A549 (cell line): ENCODE measurements around the gene CDK4. TPM values are rescaled to one million over a fixed set of nuclear protein-coding genes. Genes with fewer than 3 reads are reported as not detected.

Experiments
- ATAC-seq, 2 experiments: fragments of 200-7000 bp in 1 of 2; fragments of >200 bp in 1 of 2; cut with Nextera tagmentation in 1 of 2; cut with Tn5 transposase in 1 of 2; 3 replicates each; pipeline versions ENCODE4 v1.8.0 to v1.9.1; 2018 to 2020; ENCODE audit warnings: mild to moderate bottlenecking in 1 of 2, moderate library complexity in 1 of 2
- CTCF ChIA-PET: fragments of 300-600 bp; sonication (Branson Sonifier 250); formaldehyde crosslinking; extraction: SDS; loops from one replicate; lab custom pipeline; 2021; ENCODE audit warnings: antibody characterized with exemption, inconsistent platforms; lab: Yijun Ruan, JAX
- POLR2A ChIA-PET: fragments of 350-600 bp; formaldehyde crosslinking; extraction: SDS; loops from one replicate; lab custom pipeline; 2021; ENCODE audit warnings: antibody characterized with exemption, inconsistent platforms; lab: Yijun Ruan, JAX
- DNase-seq, 2 experiments: peaks; one replicate each; pipeline versions ENCODE4 v3.0.0 to v3.0.0-alpha.2; 2011 to 2016; ENCODE audit warnings: low read depth in 1 of 2, low spot score in 1 of 2
- FAIRE-seq: peaks from 2 replicates; lab custom pipeline; 2011; peaks lifted over from hg19 to GRCh38; lab: Jason Lieb, UNC
- H3K27ac ChIP-seq, 2 experiments: fragments of >200 bp; sonication (Bioruptor Twin); formaldehyde crosslinking; 3 replicates each; pipeline ENCODE4 v1.5.1; 2016 to 2017
- H3K4me1 ChIP-seq: fragments of >200 bp; sonication (Bioruptor Twin); formaldehyde crosslinking; 3 replicates; pipeline ENCODE4 v1.6.1; 2016
- H3K4me2 ChIP-seq: fragments of >200 bp; sonication (Bioruptor Twin); formaldehyde crosslinking; 3 replicates; pipeline ENCODE4 v1.6.1; 2016
- H3K4me3 ChIP-seq: fragments of >200 bp; sonication (Bioruptor Twin); formaldehyde crosslinking; 3 replicates; pipeline ENCODE4 v1.5.1; 2016
- H3K9me3 ChIP-seq: fragments of >200 bp; sonication (Bioruptor Twin); formaldehyde crosslinking; 3 replicates; pipeline ENCODE4 v1.6.1; 2016
- CBX2 ChIP-seq: fragments of 200-600 bp; sonication (generic); IDR thresholded peaks from 2 replicates; pipeline ENCODE4 v1.6.1; 2016; ENCODE audit warnings: low read depth, mild to moderate bottlenecking, borderline replicate concordance
- CBX8 ChIP-seq: fragments of 200-600 bp; sonication (generic); IDR thresholded peaks from 2 replicates; pipeline ENCODE4 v1.6.1; 2016
- CEBPB ChIP-seq, 2 experiments: fragments of >200 bp in 1 of 2; sonication (Bioruptor Twin) in 1 of 2; formaldehyde crosslinking in 1 of 2; IDR thresholded peaks; 2 replicates each; pipeline ENCODE4 v1.6.1; 2012 to 2016
- CHD2 ChIP-seq: fragments of 150-350 bp; IDR thresholded peaks from 2 replicates; pipeline ENCODE4 v1.6.1; 2014; ENCODE audit warnings: low read length; ENCODE audit not compliant: partially characterized antibody
- CHD4 ChIP-seq: fragments of 200-600 bp; sonication (generic); IDR thresholded peaks from 2 replicates; pipeline ENCODE4 v1.6.1; 2016; ENCODE audit warnings: antibody characterized with exemption, mild to moderate bottlenecking, borderline replicate concordance
- EHMT2 ChIP-seq: fragments of 200-600 bp; sonication (generic); IDR thresholded peaks from 2 replicates; pipeline ENCODE4 v1.6.1; 2016; ENCODE audit warnings: antibody characterized with exemption, low read depth, mild to moderate bottlenecking, moderate library complexity
- EP300 ChIP-seq, 2 experiments: fragments of >200 bp; sonication (Bioruptor Twin); formaldehyde crosslinking; IDR thresholded peaks; 2 replicates in 1 of 2; 3 replicates in 1 of 2; pipeline ENCODE4 v1.6.1; 2016 to 2017
- ESRRA ChIP-seq: fragments of 150-350 bp; IDR thresholded peaks from 2 replicates; pipeline ENCODE4 v1.6.1; 2014; ENCODE audit warnings: mild to moderate bottlenecking, low read length, borderline replicate concordance
- FOSB ChIP-seq: fragments of 250-450 bp; sonication (Bioruptor Pico); IDR thresholded peaks from 2 replicates; pipeline ENCODE4 v1.5.0; 2020; ENCODE audit warnings: mild to moderate bottlenecking, moderate library complexity
- FOSL2 ChIP-seq, 2 experiments: fragments of 450-650 bp in 1 of 2; fragments of >200 bp in 1 of 2; sonication (Bioruptor Twin) in 1 of 2; formaldehyde crosslinking; IDR thresholded peaks; 2 replicates each; pipeline versions ENCODE4 v1.5.0 to v1.6.1; 2016 to 2020; ENCODE audit warnings: mild to moderate bottlenecking in 1 of 2, moderate library complexity in 1 of 2
- HDAC2 ChIP-seq: fragments of 200-600 bp; sonication (generic); IDR thresholded peaks from 2 replicates; pipeline ENCODE4 v1.6.1; 2016
- HOXB5 ChIP-seq: fragments of 250-450 bp; sonication (Bioruptor Pico); IDR thresholded peaks from 2 replicates; pipeline ENCODE4 v1.5.0; 2020; ENCODE audit warnings: mild to moderate bottlenecking, moderate library complexity
- MAFK ChIP-seq: fragments of 450-650 bp; IDR thresholded peaks from 2 replicates; pipeline ENCODE4 v1.6.1; 2014; ENCODE audit not compliant: partially characterized antibody
- MAZ ChIP-seq: fragments of 150-350 bp; IDR thresholded peaks from 2 replicates; pipeline ENCODE4 v1.6.1; 2014; ENCODE audit warnings: antibody characterized with exemption, low read depth, low read length, borderline replicate concordance
- NPAS2 ChIP-seq: fragments of 250-450 bp; sonication (Bioruptor Pico); IDR thresholded peaks from 2 replicates; pipeline ENCODE4 v1.8.0; 2022; ENCODE audit warnings: mild to moderate bottlenecking, moderate library complexity, borderline replicate concordance
- RAD21 ChIP-seq, 2 experiments: fragments of >200 bp in 1 of 2; sonication (Bioruptor Twin) in 1 of 2; formaldehyde crosslinking in 1 of 2; IDR thresholded peaks in 1 of 2; conservative IDR thresholded peaks in 1 of 2; 2 replicates in 1 of 2; 3 replicates in 1 of 2; pipeline ENCODE4 v1.6.1; 2012 to 2018; ENCODE audit warnings: inconsistent platforms in 1 of 2
- RCOR1 ChIP-seq: fragments of 150-350 bp; IDR thresholded peaks from 2 replicates; pipeline ENCODE4 v1.6.1; 2014; ENCODE audit warnings: antibody characterized with exemption, low read length, low read depth
- RNF2 ChIP-seq: fragments of 200-600 bp; sonication (generic); IDR thresholded peaks from 2 replicates; pipeline ENCODE4 v1.6.1; 2016; ENCODE audit warnings: low read depth, mild to moderate bottlenecking, antibody characterized with exemption, moderate library complexity, borderline replicate concordance
- SMC3 ChIP-seq: fragments of >200 bp; sonication (Bioruptor Twin); formaldehyde crosslinking; IDR thresholded peaks from 3 replicates; pipeline ENCODE4 v1.6.1; 2018; ENCODE audit warnings: inconsistent platforms
- SREBF2 ChIP-seq: fragments of 450-650 bp; IDR thresholded peaks from 2 replicates; pipeline ENCODE4 v1.6.1; 2014; ENCODE audit warnings: mild to moderate bottlenecking, moderate library complexity
- ZSCAN20 ChIP-seq: fragments of 250-450 bp; sonication (Bioruptor Pico); IDR thresholded peaks from 2 replicates; pipeline ENCODE4 v1.8.0; 2022; ENCODE audit warnings: mild to moderate bottlenecking, moderate library complexity
- WGBS: methylation state at CpG from one replicate; pipeline ENCODE4 v1.1.6; 2017; ENCODE audit errors: missing lambda C conversion rate; 5-methylcytosine and 5-hydroxymethylcytosine counted together
- polyA plus RNA-seq, 4 experiments: library from polyadenylated mRNA; depleted of rRNA in 3 of 4; stranded (reverse); fragments of >200 nt; fragmentation: RNase III in 1 of 4; extraction: RNeasy Plus Mini Kit Qiagen cat#74134 plus additional on column Dnase treatment in 1 of 4; gene quantifications; 2 replicates in 3 of 4; 3 replicates in 1 of 4; pipeline ENCODE4 v1.2.3, GENCODE V29; 2011 to 2017
- TF ChIP-seq, protein P1 (sequence below): fragments of >200 bp; sonication (Bioruptor Twin); formaldehyde crosslinking; IDR thresholded peaks from 2 replicates; pipeline ENCODE4 v1.6.1; 2016
- TF ChIP-seq, protein P2 (sequence below): fragments of >200 bp; sonication (Bioruptor Twin); formaldehyde crosslinking; IDR thresholded peaks from 3 replicates; pipeline ENCODE4 v1.6.1; 2016

Gene CDK4
- polyA plus RNA-seq, 2 of the 4 experiments (the other 2 are of a cell fraction): 226 to 255 TPM

DNA sequence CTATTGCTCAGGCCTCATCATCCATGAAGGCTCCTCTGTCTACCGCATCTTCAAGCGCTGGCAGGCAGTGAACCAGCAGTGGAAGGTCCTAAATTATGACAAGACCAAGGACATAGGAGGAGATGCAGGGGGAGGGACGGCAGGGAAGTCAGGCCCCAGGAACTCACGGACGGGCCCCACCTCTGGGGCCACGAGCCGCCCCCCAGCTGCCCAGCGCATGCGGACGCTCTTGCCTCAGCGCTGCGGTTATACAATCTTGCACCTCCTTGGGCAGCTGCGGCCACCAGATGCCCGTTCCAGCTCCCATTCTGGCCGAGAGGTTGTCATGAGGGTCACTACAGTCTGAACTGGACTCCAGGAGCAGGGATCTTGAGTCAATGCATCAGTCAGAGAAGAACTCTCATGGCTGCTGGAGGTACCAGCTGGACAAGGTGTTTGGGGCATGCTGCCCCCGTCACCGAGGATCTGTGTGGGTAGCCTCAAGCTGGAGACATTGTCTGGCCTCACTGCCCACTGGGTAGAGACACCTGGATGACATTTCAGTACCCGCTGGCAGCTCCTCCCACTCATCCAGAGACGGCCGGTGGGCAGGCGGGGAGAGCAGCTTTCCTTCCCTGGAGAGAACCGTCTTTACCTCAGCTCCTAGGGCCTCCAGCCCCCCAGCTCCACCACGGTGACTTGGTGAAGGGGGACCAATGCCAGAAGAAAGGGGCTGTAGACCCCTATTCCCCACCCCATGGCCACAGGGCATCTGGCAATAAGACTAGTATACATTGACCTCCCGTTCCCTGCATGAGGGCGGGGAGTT lies 6.6 kb upstream of the CDK4 start:
- H3K27ac ChIP-seq: no peak overlapping the region
- DNase-seq (no peak), ATAC-seq (no peak)
- H3K4me1 ChIP-seq: peaks cover 16% of the 10 kb centered on the region
- CTCF ChIA-PET: interaction anchor here (0.7 to 2.4 kb wide), 17 partner anchors 9 to 147 kb away, joined by 3 to 16 read pairs (median 5); partner anchors contain the start of genes CYP27B1, EEF1AKMT3, METTL1 and TSFM
- no peak overlapping the region for H3K4me2 ChIP-seq
- H3K4me3 ChIP-seq: no peak overlapping the region
- no peaks in the 10 kb centered on the region for H3K9me3 ChIP-seq
- TF ChIP-seq CBX8: no peak
- TF ChIP-seq CHD2: no peak
- TF ChIP-seq EP300 (IDR thresholded peaks at IDR 0.05): no peak
- TF ChIP-seq CEBPB (IDR thresholded peaks at IDR 0.05): no peak
- no peak for TF ChIP-seq SMC3
- TF ChIP-seq RCOR1: no peak
- no peak for TF ChIP-seq CHD4
- TF ChIP-seq FOSB (CRISPR knock-in tag): no peak
- no peak for TF ChIP-seq NPAS2 (CRISPR knock-in tag)
- no peak for TF ChIP-seq HDAC2
- TF ChIP-seq EHMT2: no peak
- no peak for TF ChIP-seq ESRRA
- TF ChIP-seq MAZ: no peak
- TF ChIP-seq, all 56 proteins: peak for 0
- POLR2A ChIA-PET: interaction anchor here (1.4 to 1.9 kb wide), 2 partner anchors 13 to 14 kb away, joined by 3 to 6 read pairs; partner anchors contain the start of genes EEF1AKMT3, METTL1 and TSPAN31
- FAIRE-seq: no peak
- 81% methylated on average over 25 of the region's 25 CpGs for WGBS

DNA sequence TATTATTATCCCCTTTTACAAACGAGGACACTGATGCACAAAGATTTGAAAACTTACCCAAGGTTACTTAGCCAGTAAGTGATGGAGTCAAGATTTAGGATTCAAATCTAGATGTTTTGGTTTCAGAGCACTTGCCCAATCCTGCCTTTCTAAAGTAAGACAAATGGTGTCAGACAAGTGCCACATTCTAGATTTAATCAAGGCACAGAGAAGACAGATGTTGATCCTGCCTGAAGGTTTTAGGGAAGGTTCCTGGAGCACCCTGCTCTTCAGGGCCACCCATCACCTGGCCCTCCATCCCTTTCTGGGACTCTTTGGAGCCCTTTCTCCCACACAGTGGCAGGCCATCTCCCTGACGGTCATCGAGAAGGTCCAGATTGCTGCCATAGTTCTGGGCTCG lies 5.7 kb upstream of the CDK4 start:
- ATAC-seq (no peak), DNase-seq (no peak), FAIRE-seq (no peak)
- CTCF ChIA-PET: interaction anchor here (1.3 to 2.9 kb wide), 6 partner anchors 13 to 101 kb away, joined by 3 to 22 read pairs (median 8); partner anchors contain the start of gene TSPAN31
- POLR2A ChIA-PET: no interaction called here
- Histone ChIP-seq H3K4me3 (no peak overlapping the region), H3K9me3 (no peaks in the 10 kb centered on the region), H3K4me1 (peaks cover 26% of the 10 kb centered on the region), H3K4me2 (no peak overlapping the region), H3K27ac (no peak overlapping the region)
- WGBS: 72% methylated on average over 4 of the region's 4 CpGs
- no peak for TF ChIP-seq ZSCAN20 (CRISPR knock-in tag)
- no peak for TF ChIP-seq NPAS2 (CRISPR knock-in tag)
- TF ChIP-seq CBX8: no peak
- TF ChIP-seq MAFK: no peak
- no peak for TF ChIP-seq RNF2
- TF ChIP-seq SREBF2: no peak
- TF ChIP-seq, protein P1, sequence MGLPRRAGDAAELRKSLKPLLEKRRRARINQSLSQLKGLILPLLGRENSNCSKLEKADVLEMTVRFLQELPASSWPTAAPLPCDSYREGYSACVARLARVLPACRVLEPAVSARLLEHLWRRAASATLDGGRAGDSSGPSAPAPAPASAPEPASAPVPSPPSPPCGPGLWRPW: no peak
- no peak for TF ChIP-seq HOXB5 (CRISPR knock-in tag)
- TF ChIP-seq CBX2: no peak
- TF ChIP-seq, protein P2, sequence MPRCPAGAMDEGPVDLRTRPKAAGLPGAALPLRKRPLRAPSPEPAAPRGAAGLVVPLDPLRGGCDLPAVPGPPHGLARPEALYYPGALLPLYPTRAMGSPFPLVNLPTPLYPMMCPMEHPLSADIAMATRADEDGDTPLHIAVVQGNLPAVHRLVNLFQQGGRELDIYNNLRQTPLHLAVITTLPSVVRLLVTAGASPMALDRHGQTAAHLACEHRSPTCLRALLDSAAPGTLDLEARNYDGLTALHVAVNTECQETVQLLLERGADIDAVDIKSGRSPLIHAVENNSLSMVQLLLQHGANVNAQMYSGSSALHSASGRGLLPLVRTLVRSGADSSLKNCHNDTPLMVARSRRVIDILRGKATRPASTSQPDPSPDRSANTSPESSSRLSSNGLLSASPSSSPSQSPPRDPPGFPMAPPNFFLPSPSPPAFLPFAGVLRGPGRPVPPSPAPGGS: no peak
- TF ChIP-seq FOSL2 (IDR thresholded peaks at IDR 0.05): no peak
- TF ChIP-seq FOSL2 (CRISPR knock-in tag; IDR thresholded peaks at IDR 0.05): no peak
- TF ChIP-seq RAD21 (conservative IDR thresholded peaks at IDR 0.05 in 1 of 2, IDR thresholded peaks at IDR 0.05 in 1 of 2): no peak
